Pancreas (tissue), 10 donors: ENCODE results near the gene LRRC4. TPM values are rescaled to one million over a fixed set of nuclear protein-coding genes. Genes with fewer than 3 reads are reported as not detected.

Experiments used
- ATAC-seq, 4 donors: fragments of 200-7000 bp; cut with Tn5 transposase; one replicate each; pipeline versions ENCODE4 v1.8.0 to v1.9.1; 2020; ENCODE audit warnings: mild to moderate bottlenecking in 4 of 4, moderate library complexity in 4 of 4
- DNase-seq, 6 donors: peaks; one replicate each; pipeline ENCODE4 v3.0.0-alpha.2; 2020
- FAIRE-seq: peaks from 2 replicates; lab custom pipeline; 2012; peaks lifted over from hg19 to GRCh38; lab: Jason Lieb, UNC
- H3K27ac ChIP-seq, 4 donors: fragments of 200-600 bp; sonication (generic); 1 replicate in 3 of 4; 2 replicates in 1 of 4; pipeline versions ENCODE4 v1.5.0 to v1.8.0; 2020
- H3K27me3 ChIP-seq, 4 donors: fragments of 200-600 bp; one replicate each; pipeline ENCODE4 v1.8.0; 2021
- H3K36me3 ChIP-seq, 3 donors: fragments of 200-600 bp; sonication (generic) in 1 of 3; one replicate each; pipeline versions ENCODE4 v1.5.0 to v1.8.0; 2020 to 2021
- H3K4me1 ChIP-seq, 3 donors: fragments of 200-600 bp; one replicate each; pipeline ENCODE4 v1.8.0; 2021
- H3K4me3 ChIP-seq, 4 donors: fragments of 200-600 bp; sonication (generic) in 2 of 4; one replicate each; pipeline versions ENCODE4 v1.5.0 to v1.8.0; 2020 to 2021
- H3K9me3 ChIP-seq, 4 donors: fragments of 200-600 bp; one replicate each; pipeline ENCODE4 v1.8.0; 2021
- CTCF ChIP-seq, 4 donors: fragments of 200-600 bp; sonication (generic) in 3 of 4; IDR thresholded peaks; one replicate each; pipeline versions ENCODE4 v1.5.0 to v1.8.0; 2021; ENCODE audit warnings: antibody characterized with exemption in 4 of 4
- WGBS, 2 donors: extraction: QIAGEN DNeasy Blood & Tissue Kit; methylation state at CpG; one replicate each; pipeline ENCODE4 v1.1.7; 2013; 5-methylcytosine and 5-hydroxymethylcytosine counted together
- intact Hi-C, 3 donors: fragments of 100-400 bp; cut with DNase I; formaldehyde crosslinking; loops; one replicate each; pipeline versions ENCODE4 v1.11.1 to v1.14.2; 2022
- polyA plus RNA-seq, 2 donors: library from polyadenylated mRNA; stranded (reverse); fragments of 200-250 nt; gene quantifications; one replicate each; pipeline ENCODE4 v1.2.3, GENCODE V29; 2013
- total RNA-seq, 6 donors: library from RNA; stranded (reverse); fragmentation: NEBNext Ultra II Directional in 4 of 6; extraction: Animal tissue kit (Norgen Biotek cat#: 25700) in 4 of 6; gene quantifications; one replicate each; pipeline versions ENCODE4 v1.2.1 to v1.2.4, GENCODE V29; 2021 to 2023
- donor health status: healthy with polysubstance abuse.
- donor health status: DM: no; HTN: no; CAD: no; lungs with moderate emphysema.
- donor health status: DM: no; HTN: no; CAD: no.
- donor health status: control.
- donor health status: control.
- donor health status: Bipolar disorder and iron deficiency.
- donor health status: DM: yes; HTN: yes; CAD: no.
- donor health status: DM: no; HTN: no; CAD: no.
- donor health status: DM: no; HTN: no; CAD: no.
- donor health status: DM: yes; HTN: yes; CAD: no.

LRRC4 gene
- total and polyA plus RNA-seq, 8 donors: 0.42 to 2.4 (median 0.84) TPM

- FAIRE-seq (no peak), DNase-seq (no peak), ATAC-seq (peak in 2 of 4 donors; percentile 29 to 34)
- Histone ChIP-seq H3K27me3 (no peaks in the 10 kb centered on the region), H3K36me3 (no peaks in the 10 kb centered on the region), H3K4me1 (no peaks in the 10 kb centered on the region), H3K9me3 (no peaks in the 10 kb centered on the region), H3K27ac (no peak overlapping the region), H3K4me3 (no peak overlapping the region)
- intact Hi-C loops: no loop called here
- 73 to 83% methylated on average over 7 of the region's 7 CpGs for WGBS, 2 donors
- no peak for TF ChIP-seq CTCF (IDR thresholded peaks at IDR 0.05)
Observed at GRCh38 chr7:128041203-128041602, 10.0 kb upstream of the LRRC4 start.

GRCh38 chr7:128040205-128040604, 9.0 kb upstream of the LRRC4 start:
- 72 to 77% methylated on average over 3 of the region's 3 CpGs for WGBS, 2 donors
- H3K27me3 ChIP-seq: no peaks in the 10 kb centered on the region
- no peaks in the 10 kb centered on the region for H3K4me1 ChIP-seq
- no peaks in the 10 kb centered on the region for H3K9me3 ChIP-seq
- H3K36me3 ChIP-seq: no peaks in the 10 kb centered on the region
- ATAC-seq (no peak), FAIRE-seq (no peak), DNase-seq (no peak)
- TF ChIP-seq CTCF (IDR thresholded peaks at IDR 0.05): no peak
- no peak overlapping the region for H3K4me3 ChIP-seq
- intact Hi-C loops: no loop called here
- H3K27ac ChIP-seq: no peak overlapping the region

- ATAC-seq (peak in 1 of 4 donors; percentile 22), FAIRE-seq (no peak), DNase-seq (no peak)
- H3K4me3 ChIP-seq: no peak overlapping the region
- WGBS, 2 donors: 81 to 86% methylated on average over 4 of the region's 4 CpGs
- TF ChIP-seq CTCF (IDR thresholded peaks at IDR 0.05): no peak
- no peak overlapping the region for H3K27ac ChIP-seq
- H3K27me3 ChIP-seq: no peaks in the 10 kb centered on the region
- intact Hi-C loops: no loop called here
- no peaks in the 10 kb centered on the region for H3K36me3 ChIP-seq
- no peaks in the 10 kb centered on the region for H3K4me1 ChIP-seq
- no peaks in the 10 kb centered on the region for H3K9me3 ChIP-seq
Observed at GRCh38 chr7:128039544-128039953, 8.3 kb upstream of the LRRC4 start.

GRCh38 chr7:128037880-128038619, 6.8 kb upstream of the LRRC4 start:
- ATAC-seq: no peak
- Histone ChIP-seq H3K4me3 (no peak overlapping the region), H3K27me3 (no peaks in the 10 kb centered on the region), H3K36me3 (no peaks in the 10 kb centered on the region), H3K4me1 (peaks cover 0 to 2% (median 0%) of the 10 kb centered on the region in 3 donors), H3K9me3 (no peaks in the 10 kb centered on the region), H3K27ac (no peak overlapping the region)
- 91 to 93% methylated on average over 8 of the region's 8 CpGs for WGBS, 2 donors
- TF ChIP-seq CTCF (IDR thresholded peaks at IDR 0.05): no peak
- FAIRE-seq: no peak
- no peak for DNase-seq
- intact Hi-C loops: no loop called here

- intact Hi-C loops: no loop called here
- H3K36me3 ChIP-seq: no peaks in the 10 kb centered on the region
- no peak overlapping the region for H3K4me3 ChIP-seq
- no peak for ATAC-seq
- H3K4me1 ChIP-seq: peaks cover 0 to 4% (median 2%) of the 10 kb centered on the region in 3 donors
- no peaks in the 10 kb centered on the region for H3K27me3 ChIP-seq
- 90 to 94% methylated on average over 2 of the region's 2 CpGs for WGBS, 2 donors
- DNase-seq: no peak
- no peak for TF ChIP-seq CTCF (IDR thresholded peaks at IDR 0.05)
- H3K27ac ChIP-seq: no peak overlapping the region
- no peaks in the 10 kb centered on the region for H3K9me3 ChIP-seq
- FAIRE-seq: no peak
Observed at GRCh38 chr7:128037081-128037480, 5.8 kb upstream of the LRRC4 start.
